K562 (cell line): ENCODE data around the gene TMEM204. TPM values are rescaled to one million over a fixed set of nuclear protein-coding genes. Genes with fewer than 3 reads are reported as not detected.

Experiments
- ATAC-seq: fragments of 200-7000 bp; cut with Tn5 transposase; 3 replicates; pipeline ENCODE4 v1.9.1; 2020; ENCODE audit warnings: moderate library complexity
- BruUV-seq: library from RNA; stranded (reverse); fragments of 400-500 nt; replicated peaks from 2 replicates; lab custom pipeline; 2021; lab: Mats Ljungman, UMichigan
- CTCF ChIA-PET: fragments of 300-600 bp; formaldehyde crosslinking; extraction: SDS; loops from one replicate; lab custom pipeline; 2021; ENCODE audit warnings: low intra/inter-chr PET ratio; lab: Yijun Ruan, JAX
- POLR2A ChIA-PET: fragments of 300-600, 350-650 bp; sonication (Branson Sonifier 250); formaldehyde crosslinking; extraction: SDS; loops from one replicate; lab custom pipeline; 2021; ENCODE audit warnings: antibody characterized with exemption, inconsistent platforms; lab: Yijun Ruan, JAX
- DNase-seq, 4 experiments: peaks; one replicate each; pipeline versions ENCODE4 v3.0.0 to v3.0.0-alpha.2; 2011 to 2018; ENCODE audit warnings: low spot score in 3 of 4, mixed read lengths in 3 of 4; ENCODE audit errors: extremely low read depth in 1 of 4
- FAIRE-seq: peaks from 2 replicates; lab custom pipeline; 2011; peaks lifted over from hg19 to GRCh38; lab: Jason Lieb, UNC
- H2AFZ ChIP-seq: 2 replicates; pipeline ENCODE4 v1.6.0; 2011; ENCODE audit warnings: low read depth, low read length, control low read depth, inconsistent platforms
- H3K27ac ChIP-seq: fragments of 200-600 bp; 3 replicates; pipeline ENCODE4 v1.8.0; 2011; ENCODE audit warnings: low read depth, mild to moderate bottlenecking, control low read depth, inconsistent platforms, low read length, moderate library complexity, mixed read lengths; ENCODE audit errors: extremely low read depth
- H3K27me3 ChIP-seq, 2 experiments: fragments of 300-600 bp in 1 of 2; 2 replicates in 1 of 2; 3 replicates in 1 of 2; pipeline versions ENCODE4 v1.6.0 to v1.8.0; 2011; ENCODE audit warnings: inconsistent platforms in 2 of 2, low read length in 2 of 2, mild to moderate bottlenecking in 1 of 2, mixed read lengths in 1 of 2, moderate library complexity in 1 of 2; ENCODE audit not compliant: control insufficient read depth in 2 of 2, insufficient read depth in 2 of 2
- H3K36me3 ChIP-seq: fragments of 300-600 bp; 3 replicates; pipeline ENCODE4 v1.8.0; 2011; ENCODE audit warnings: mild to moderate bottlenecking, low read length, inconsistent platforms; ENCODE audit not compliant: control insufficient read depth, insufficient read depth
- H3K4me1 ChIP-seq, 2 experiments: fragments of 200-600 bp in 1 of 2; replicated peaks in 1 of 2; 2 replicates in 1 of 2; 3 replicates in 1 of 2; pipeline versions ENCODE4 v1.5.1 to v1.8.0; 2011; ENCODE audit warnings: inconsistent platforms in 2 of 2, low read length in 2 of 2, mild to moderate bottlenecking in 1 of 2, mixed read lengths in 1 of 2, moderate library complexity in 1 of 2; ENCODE audit not compliant: control insufficient read depth in 2 of 2, insufficient read depth in 2 of 2
- H3K4me2 ChIP-seq: 2 replicates; pipeline ENCODE4 v1.6.1; 2011; ENCODE audit warnings: low read length, control low read depth, inconsistent platforms, mixed read lengths; ENCODE audit not compliant: insufficient read depth
- H3K4me3 ChIP-seq: fragments of 200-600 bp; sonication (generic), shearing (Covaris generic); 2 replicates; pipeline ENCODE4 v1.5.1; 2016; ENCODE audit warnings: control low read depth, inconsistent platforms
- H3K79me2 ChIP-seq: fragments of 200-600 bp; 3 replicates; pipeline ENCODE4 v1.8.0; 2011; ENCODE audit warnings: low read length, inconsistent platforms; ENCODE audit not compliant: control insufficient read depth, insufficient read depth
- H3K9ac ChIP-seq, 2 experiments: 2 replicates each; pipeline versions ENCODE4 v1.6.0 to v1.6.1; 2011; ENCODE audit warnings: low read depth in 2 of 2, low read length in 2 of 2, control low read depth in 1 of 2, inconsistent platforms in 1 of 2, mild to moderate bottlenecking in 1 of 2, mixed read lengths in 1 of 2; ENCODE audit not compliant: insufficient read depth in 1 of 2
- H3K9me1 ChIP-seq: one replicate; pipeline ENCODE4 v1.6.0; 2011; ENCODE audit warnings: inconsistent platforms, mild to moderate bottlenecking, low read length, moderate library complexity; ENCODE audit not compliant: control insufficient read depth, insufficient read depth
- H3K9me3 ChIP-seq: replicated peaks from 2 replicates; pipeline ENCODE4 v1.5.1; 2011; ENCODE audit warnings: low read depth, low read length, inconsistent platforms; ENCODE audit not compliant: control insufficient read depth, insufficient read depth
- H4K20me1 ChIP-seq: replicated peaks from 2 replicates; pipeline ENCODE4 v1.6.1; 2011; ENCODE audit warnings: low read length, inconsistent platforms, mixed read lengths; ENCODE audit not compliant: control insufficient read depth, insufficient read depth
- CTCF ChIP-seq, 3 experiments: IDR thresholded peaks in 2 of 3; conservative IDR thresholded peaks in 1 of 3; 2 replicates each; pipeline ENCODE4 v1.5.1; 2011 to 2012; ENCODE audit warnings: low read length in 3 of 3, mild to moderate bottlenecking in 3 of 3, control low read depth in 2 of 3, improper control_type of control experiment in 1 of 3, inconsistent platforms in 1 of 3, low read depth in 1 of 3, mixed read lengths in 1 of 3, moderate library complexity in 1 of 3; ENCODE audit not compliant: insufficient read depth in 2 of 3
- ESRRA ChIP-seq: fragments of 450-650 bp; IDR thresholded peaks from 2 replicates; pipeline ENCODE4 v1.6.1; 2014; ENCODE audit warnings: low read depth, mild to moderate bottlenecking, moderate library complexity, borderline replicate concordance
- PTTG1 ChIP-seq: fragments of 450-650 bp; IDR thresholded peaks from 2 replicates; pipeline ENCODE4 v1.6.1; 2016; ENCODE audit warnings: low read depth, mild to moderate bottlenecking, missing genetic modification characterization, missing compliant biosample characterization
- RAD21 ChIP-seq, 2 experiments: fragments of 250-450 bp in 1 of 2; fragments of 450-650 bp in 1 of 2; sonication (Bioruptor Pico) in 1 of 2; formaldehyde crosslinking in 1 of 2; IDR thresholded peaks in 1 of 2; conservative IDR thresholded peaks in 1 of 2; 2 replicates each; pipeline versions ENCODE4 v1.4.0 to v1.8.0; 2020 to 2022; ENCODE audit warnings: mild to moderate bottlenecking in 2 of 2, moderate library complexity in 1 of 2
- WGBS: fragments of 100-300 bp; shearing (Covaris generic); methylation state at CpG from one replicate; pipeline ENCODE4 v1.1.6; 2016; ENCODE audit warnings: low coverage, mixed read lengths; ENCODE audit not compliant: insufficient coverage; ENCODE audit errors: missing lambda C conversion rate; 5-methylcytosine and 5-hydroxymethylcytosine counted together
- in situ Hi-C: fragments of 300-500 bp; cut with MboI; formaldehyde crosslinking; loops from 4 replicates; pipeline ENCODE4 v1.15.0; 2018; ENCODE audit warnings: inconsistent platforms, mixed read lengths
- intact Hi-C: fragments of 100-400 bp; cut with micrococcal nuclease; formaldehyde crosslinking; loops from 2 replicates; pipeline ENCODE4 v1.14.2; 2022
- polyA plus RNA-seq, 8 experiments: library from polyadenylated mRNA; depleted of rRNA in 4 of 8; stranded (reverse) in 5 of 8; unstranded in 3 of 8; fragments of >200 nt; fragmentation: Nextera tagmentation in 2 of 8; fragmentation: Illumina TruSeq in 1 of 8; extraction: Ambion mirVana in 2 of 8; extraction: Trizol in 1 of 8; gene quantifications; 2 replicates each; pipeline versions ENCODE4 v1.2.1 to v1.2.3, GENCODE V29; 2011 to 2014; ENCODE audit warnings: inconsistent platforms in 1 of 8, missing spikeins in 1 of 8
- total RNA-seq, 7 experiments: library from RNA; depleted of rRNA in 6 of 7; stranded (reverse); fragments of >200 nt in 6 of 7; fragmentation: Illumina TruSeq in 2 of 7; extraction: Trizol in 2 of 7; gene quantifications; 2 replicates each; pipeline versions ENCODE4 v1.2.1 to v1.2.3, GENCODE V29; 2011 to 2021; ENCODE audit warnings: low replicate concordance in 1 of 7

The TMEM204 gene
- total and polyA plus RNA-seq, 9 of the 15 experiments (the other 6 are each of a cell fraction or from before 2014, with no cell fraction given): 0.04 to 0.18 TPM; not detected in 7

- no peak overlapping the region for H3K27ac ChIP-seq
- H3K9ac ChIP-seq: no peak overlapping the region
- intact Hi-C loops (no loop called here), in situ Hi-C loops (no loop called here)
- FAIRE-seq (no peak), DNase-seq (no peak), ATAC-seq (no peak)
- H3K9me1 ChIP-seq: no peaks in the 10 kb centered on the region
- H3K27me3 ChIP-seq: no peaks in the 10 kb centered on the region
- H3K4me2 ChIP-seq: no peak overlapping the region
- H3K4me3 ChIP-seq: no peak overlapping the region
- no peak overlapping the region for H2AFZ ChIP-seq
- POLR2A ChIA-PET: interaction anchor here (0.6 to 1.9 kb wide), 2 partner anchors 9 to 13 kb away, joined by 4 to 6 read pairs; no protein-coding TSS in a partner anchor
- TF ChIP-seq PTTG1 (no peak), RAD21 (CRISPR knock-in tag; conservative IDR thresholded peaks at IDR 0.05 in 1 of 2, IDR thresholded peaks at IDR 0.05 in 1 of 2) (peak in 1 of 2 experiments; percentile 13; a peak in 1 of 4 replicates), CTCF (IDR thresholded peaks at IDR 0.05 in 2 of 3, conservative IDR thresholded peaks at IDR 0.05 in 1 of 3; ENCODE audit: insufficient read depth in 2 of 3, low read depth in 1 of 3, low read length in 3 of 3) (peak in 2 of 3 experiments; percentile 14 to 28; a peak in 2 of 6 replicates), ESRRA (peak; percentile 78; the same call in 1 of the 2 replicates)
- CTCF ChIA-PET: no interaction called here
- BruUV-seq: no TSS peak
- WGBS: 69% methylated on average over 5 of the region's 5 CpGs
- H3K9me3 ChIP-seq: no peaks in the 10 kb centered on the region
- H4K20me1 ChIP-seq: no peaks in the 10 kb centered on the region
- peaks cover 0 to 8% of the 10 kb centered on the region in 2 experiments; a peak in 1 of 5 replicates for H3K4me1 ChIP-seq
- H3K36me3 ChIP-seq: no peaks in the 10 kb centered on the region
- H3K79me2 ChIP-seq: no peaks in the 10 kb centered on the region
Measured at GRCh38 chr16:1579214-1579613, 45.7 kb downstream of the TMEM204 start.
